Measurements from ENCODE around the gene MIPOL1.

The MIPOL1 gene

GRCh38 chr14:37466003-37466622 is 268.4 kb downstream of the MIPOL1 start:
- in situ Hi-C loops (cut with HindIII; ENCODE audit: low pct_ligation_motif_present, low pct_unique_long_range_greater_than_20kb, low sequenced_read_pairs), result no loop called here
- no peak for DNase-seq

GRCh38 chr14:37466623-37467088 is 268.9 kb downstream of the MIPOL1 start:
- in situ Hi-C loops (cut with HindIII; ENCODE audit: low pct_ligation_motif_present, low pct_unique_long_range_greater_than_20kb, low sequenced_read_pairs), result no loop called here
- DNase-seq, result no peak

- DNase-seq, result no peak
- in situ Hi-C loops (cut with HindIII; ENCODE audit: low pct_ligation_motif_present, low pct_unique_long_range_greater_than_20kb, low sequenced_read_pairs), result no loop called here
These were observed 271.9 kb downstream of the MIPOL1 start for GRCh38 chr14:37469650-37470049.

GRCh38 chr14:37470251-37470650 is 272.5 kb downstream of the MIPOL1 start:
- DNase-seq, result no peak
- in situ Hi-C loops (cut with HindIII; ENCODE audit: low pct_ligation_motif_present, low pct_unique_long_range_greater_than_20kb, low sequenced_read_pairs), result no loop called here

- DNase-seq, result no peak
- in situ Hi-C loops (cut with HindIII; ENCODE audit: low pct_ligation_motif_present, low pct_unique_long_range_greater_than_20kb, low sequenced_read_pairs), result no loop called here
These were observed 275.2 kb downstream of the MIPOL1 start for GRCh38 chr14:37472906-37473305.

- DNase-seq, result no peak
- in situ Hi-C loops (cut with HindIII; ENCODE audit: low pct_ligation_motif_present, low pct_unique_long_range_greater_than_20kb, low sequenced_read_pairs), result no loop called here
These were observed 276.5 kb downstream of the MIPOL1 start for GRCh38 chr14:37474191-37474590.

GRCh38 chr14:37480446-37481290 is 282.9 kb downstream of the MIPOL1 start:
- no peak for DNase-seq
- in situ Hi-C loops (cut with HindIII; ENCODE audit: low pct_ligation_motif_present, low pct_unique_long_range_greater_than_20kb, low sequenced_read_pairs), result no loop called here

GRCh38 chr14:37482428-37482827 is 284.7 kb downstream of the MIPOL1 start:
- in situ Hi-C loops (cut with HindIII; ENCODE audit: low pct_ligation_motif_present, low pct_unique_long_range_greater_than_20kb, low sequenced_read_pairs), result no loop called here
- DNase-seq, result no peak

GRCh38 chr14:37483672-37484071 is 285.9 kb downstream of the MIPOL1 start:
- in situ Hi-C loops (cut with HindIII; ENCODE audit: low pct_ligation_motif_present, low pct_unique_long_range_greater_than_20kb, low sequenced_read_pairs), result no loop called here
- no peak for DNase-seq

GRCh38 chr14:37490607-37491006 is 292.9 kb downstream of the MIPOL1 start:
- no peak for DNase-seq
- in situ Hi-C loops (cut with HindIII; ENCODE audit: low pct_ligation_motif_present, low pct_unique_long_range_greater_than_20kb, low sequenced_read_pairs), result no loop called here

- in situ Hi-C loops (cut with HindIII; ENCODE audit: low pct_ligation_motif_present, low pct_unique_long_range_greater_than_20kb, low sequenced_read_pairs), result no loop called here
- DNase-seq, result no peak
These were observed 293.3 kb downstream of the MIPOL1 start for GRCh38 chr14:37491076-37491475.

GRCh38 chr14:37493606-37494005 is 295.9 kb downstream of the MIPOL1 start:
- DNase-seq, result no peak
- in situ Hi-C loops (cut with HindIII; ENCODE audit: low pct_ligation_motif_present, low pct_unique_long_range_greater_than_20kb, low sequenced_read_pairs), result no loop called here

GRCh38 chr14:37497422-37497821 is 299.7 kb downstream of the MIPOL1 start:
- no peak for DNase-seq
- in situ Hi-C loops (cut with HindIII; ENCODE audit: low pct_ligation_motif_present, low pct_unique_long_range_greater_than_20kb, low sequenced_read_pairs), result no loop called here

GRCh38 chr14:37501877-37502276 is 304.1 kb downstream of the MIPOL1 start:
- no peak for DNase-seq
- in situ Hi-C loops (cut with HindIII; ENCODE audit: low pct_ligation_motif_present, low pct_unique_long_range_greater_than_20kb, low sequenced_read_pairs), result no loop called here

- in situ Hi-C loops (cut with HindIII; ENCODE audit: low pct_ligation_motif_present, low pct_unique_long_range_greater_than_20kb, low sequenced_read_pairs), result no loop called here
- DNase-seq, result no peak
These were observed 310.8 kb downstream of the MIPOL1 start for GRCh38 chr14:37508503-37508902.

GRCh38 chr14:37512173-37512572 is 314.4 kb downstream of the MIPOL1 start:
- DNase-seq, result no peak
- in situ Hi-C loops (cut with HindIII; ENCODE audit: low pct_ligation_motif_present, low pct_unique_long_range_greater_than_20kb, low sequenced_read_pairs), result no loop called here

- in situ Hi-C loops (cut with HindIII; ENCODE audit: low pct_ligation_motif_present, low pct_unique_long_range_greater_than_20kb, low sequenced_read_pairs), result no loop called here
- no peak for DNase-seq
These were observed 318.0 kb downstream of the MIPOL1 start for GRCh38 chr14:37515771-37516170.

GRCh38 chr14:37526994-37527393 is 329.3 kb downstream of the MIPOL1 start:
- DNase-seq, result no peak
- in situ Hi-C loops (cut with HindIII; ENCODE audit: low pct_ligation_motif_present, low pct_unique_long_range_greater_than_20kb, low sequenced_read_pairs), result no loop called here

GRCh38 chr14:37539992-37540391 is 342.3 kb downstream of the MIPOL1 start:
- no peak for DNase-seq
- in situ Hi-C loops (cut with HindIII; ENCODE audit: low pct_ligation_motif_present, low pct_unique_long_range_greater_than_20kb, low sequenced_read_pairs), result no loop called here

- in situ Hi-C loops (cut with HindIII; ENCODE audit: low pct_ligation_motif_present, low pct_unique_long_range_greater_than_20kb, low sequenced_read_pairs), result no loop called here
- DNase-seq, result no peak
These were observed 346.7 kb downstream of the MIPOL1 start for GRCh38 chr14:37544407-37544806.

Measured in ACHN (cell line).